CD4-positive, CD25-positive, alpha-beta regulatory T cell (primary cell): ENCODE measurements around the gene CDK5RAP2. TPM values are rescaled to one million over a fixed set of nuclear protein-coding genes. Genes with fewer than 3 reads are reported as not detected.

Source experiments
- ATAC-seq, 2 donors: fragments of 150-1000 bp; cut with Tn5 transposase; one replicate each; pipeline ENCODE4 v1.10.0; 2021; ENCODE audit warnings: low read depth in 2 of 2, moderate number of reproducible peaks in 2 of 2, moderate library complexity in 1 of 2
- DNase-seq, 3 donors: peaks; one replicate each; pipeline versions ENCODE4 v3.0.0 to v3.0.0-alpha.2; 2012 to 2022; ENCODE audit warnings: mixed read lengths in 1 of 3
- H3K27ac ChIP-seq: one replicate; pipeline ENCODE4 v1.7.0; 2013; ENCODE audit warnings: mild to moderate bottlenecking, low read length; ENCODE audit not compliant: insufficient read depth, poor library complexity, severe bottlenecking
- H3K27me3 ChIP-seq: one replicate; pipeline ENCODE4 v1.7.0; 2013; ENCODE audit warnings: low read length; ENCODE audit not compliant: control insufficient read depth, insufficient read depth
- H3K36me3 ChIP-seq: one replicate; pipeline ENCODE4 v1.7.0; 2013; ENCODE audit warnings: mild to moderate bottlenecking, low read length, moderate library complexity; ENCODE audit not compliant: control insufficient read depth, insufficient read depth
- H3K4me1 ChIP-seq: 2 replicates; pipeline ENCODE4 v1.7.0; 2013; ENCODE audit warnings: mild to moderate bottlenecking, low read length; ENCODE audit not compliant: insufficient read depth, control insufficient read depth, poor library complexity, severe bottlenecking
- H3K4me3 ChIP-seq: one replicate; pipeline ENCODE4 v1.7.0; 2013; ENCODE audit warnings: low read depth, mild to moderate bottlenecking, low read length, moderate library complexity
- H3K9me3 ChIP-seq, 2 experiments: 1 replicate in 1 of 2; 2 replicates in 1 of 2; pipeline ENCODE4 v1.7.0; 2013; ENCODE audit warnings: low read length in 2 of 2, mild to moderate bottlenecking in 1 of 2, moderate library complexity in 1 of 2; ENCODE audit not compliant: control insufficient read depth in 2 of 2
- H3K27ac Mint-ChIP-seq, 3 donors: one replicate each; pipeline ENCODE4 v1.8.0; 2020 to 2022; ENCODE audit warnings: mild to moderate bottlenecking in 3 of 3, mixed read lengths in 3 of 3, moderate library complexity in 2 of 3
- H3K27me3 Mint-ChIP-seq: one replicate; pipeline ENCODE4 v1.8.0; 2022; ENCODE audit warnings: mild to moderate bottlenecking, mixed read lengths
- H3K36me3 Mint-ChIP-seq: one replicate; pipeline ENCODE4 v1.8.0; 2020; ENCODE audit warnings: mixed read lengths
- H3K4me1 Mint-ChIP-seq, 4 donors: one replicate each; pipeline ENCODE4 v1.8.0; 2020 to 2022; ENCODE audit warnings: mixed read lengths in 4 of 4, mild to moderate bottlenecking in 1 of 4
- H3K4me3 Mint-ChIP-seq, 4 donors: one replicate each; pipeline ENCODE4 v1.8.0; 2020 to 2022; ENCODE audit warnings: mild to moderate bottlenecking in 4 of 4, mixed read lengths in 4 of 4, moderate library complexity in 3 of 4
- H3K9me3 Mint-ChIP-seq, 7 donors: one replicate each; pipeline ENCODE4 v1.8.0; 2020 to 2022; ENCODE audit warnings: mixed read lengths in 7 of 7, mild to moderate bottlenecking in 3 of 7, moderate library complexity in 2 of 7
- polyA plus RNA-seq, 4 donors: library from polyadenylated mRNA; unstranded; fragments of 300-500 nt; fragmentation: Illumina TruSeq; gene quantifications; one replicate each; pipeline ENCODE4 v1.2.3, GENCODE V29; 2021
- total RNA-seq: library from RNA; stranded (reverse); gene quantifications from one replicate; pipeline ENCODE4 v1.2.3, GENCODE V29; 2022

Gene CDK5RAP2
- total and polyA plus RNA-seq, 5 donors from 2014 or later: 14.6 to 64.5 (median 16.9) TPM

DNA sequence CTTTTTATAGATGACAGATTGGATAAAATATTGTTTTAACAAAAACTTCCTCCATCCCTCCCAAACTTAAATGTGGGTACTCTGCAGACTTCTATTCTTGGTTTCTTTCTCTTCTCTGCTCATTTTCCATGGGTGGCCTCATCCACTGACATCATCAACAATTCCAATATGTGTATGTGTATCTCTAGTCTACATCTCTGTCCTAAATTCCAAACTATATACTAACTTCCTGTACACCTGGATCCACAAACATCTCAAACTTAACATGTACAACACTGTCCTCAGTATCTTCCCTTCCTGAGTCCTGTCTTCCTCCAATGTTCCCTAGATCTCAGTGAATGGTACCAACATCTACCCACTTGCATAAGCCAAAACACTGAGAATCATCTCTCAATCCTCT lies 28.5 kb upstream of the CDK5RAP2 start:
- peaks cover 47% of the 10 kb centered on the region for H3K36me3 ChIP-seq
- no peaks in the 10 kb centered on the region for H3K4me1 ChIP-seq
- Mint-ChIP-seq H3K4me3 (no peak overlapping the region), H3K36me3 (peaks cover 30% of the 10 kb centered on the region), H3K9me3 (no peaks in the 10 kb centered on the region), H3K4me1 (no peaks in the 10 kb centered on the region), H3K27ac (peak overlapping the region in 2 of 3 donors; percentile 1 to 94), H3K27me3 (no peaks in the 10 kb centered on the region)
- no peak overlapping the region for H3K27ac ChIP-seq
- no peaks in the 10 kb centered on the region for H3K9me3 ChIP-seq
- DNase-seq (no peak), ATAC-seq (no peak)
- H3K27me3 ChIP-seq: no peaks in the 10 kb centered on the region
- no peak overlapping the region for H3K4me3 ChIP-seq

DNA sequence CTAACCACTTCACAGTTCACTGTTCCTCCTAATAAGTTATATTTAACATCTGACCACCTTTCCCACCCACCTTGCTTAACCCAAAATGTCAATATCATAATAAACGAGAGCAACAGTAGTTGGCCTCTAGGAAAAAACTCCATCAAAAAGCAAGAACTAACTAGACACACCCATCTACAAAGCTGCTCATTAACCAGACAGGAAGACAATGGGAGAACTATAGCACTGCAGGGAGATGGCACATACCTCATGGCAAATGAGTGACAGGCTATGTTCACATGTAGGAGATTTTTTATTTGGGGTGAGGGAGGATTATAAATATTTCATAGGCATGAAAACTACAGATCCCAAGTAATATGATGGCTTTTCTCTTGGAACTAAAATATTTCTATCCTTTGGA lies 23.6 kb upstream of the CDK5RAP2 start:
- Mint-ChIP-seq H3K4me3 (no peak overlapping the region), H3K27me3 (no peaks in the 10 kb centered on the region), H3K4me1 (no peaks in the 10 kb centered on the region), H3K36me3 (peaks cover 23% of the 10 kb centered on the region), H3K9me3 (no peaks in the 10 kb centered on the region), H3K27ac (no peak overlapping the region)
- Histone ChIP-seq H3K9me3 (no peaks in the 10 kb centered on the region), H3K27me3 (no peaks in the 10 kb centered on the region), H3K27ac (no peak overlapping the region), H3K4me1 (no peaks in the 10 kb centered on the region), H3K4me3 (no peak overlapping the region), H3K36me3 (peaks cover 37% of the 10 kb centered on the region)
- ATAC-seq: no peak
- no peak for DNase-seq

DNA sequence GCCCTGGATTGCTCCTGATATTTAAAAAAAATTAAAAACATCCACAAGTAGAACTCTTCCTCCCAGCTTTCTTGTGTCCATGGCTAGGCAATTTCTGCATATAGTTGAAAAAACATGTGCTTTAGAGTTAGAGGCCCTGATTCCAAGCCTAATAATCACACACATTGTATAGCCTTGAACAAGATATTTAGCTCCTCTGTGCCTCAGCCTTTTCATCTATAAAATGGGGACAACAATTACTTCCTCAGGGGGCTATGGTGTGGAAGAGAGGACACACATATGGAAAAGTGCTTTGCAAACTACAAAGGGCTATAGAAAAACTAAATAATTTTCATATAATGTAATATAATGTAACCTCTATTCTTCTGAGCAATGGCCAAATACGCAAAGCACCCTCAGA lies 23.0 kb upstream of the CDK5RAP2 start:
- no peak overlapping the region for H3K27ac Mint-ChIP-seq
- no peaks in the 10 kb centered on the region for H3K27me3 Mint-ChIP-seq
- no peak for DNase-seq
- Histone ChIP-seq H3K4me1 (no peaks in the 10 kb centered on the region), H3K27me3 (no peaks in the 10 kb centered on the region), H3K36me3 (peaks cover 33% of the 10 kb centered on the region), H3K9me3 (no peaks in the 10 kb centered on the region), H3K27ac (no peak overlapping the region), H3K4me3 (no peak overlapping the region)
- no peak for ATAC-seq
- no peaks in the 10 kb centered on the region for H3K9me3 Mint-ChIP-seq
- peaks cover 19% of the 10 kb centered on the region for H3K36me3 Mint-ChIP-seq
- no peaks in the 10 kb centered on the region for H3K4me1 Mint-ChIP-seq
- no peak overlapping the region for H3K4me3 Mint-ChIP-seq

DNA sequence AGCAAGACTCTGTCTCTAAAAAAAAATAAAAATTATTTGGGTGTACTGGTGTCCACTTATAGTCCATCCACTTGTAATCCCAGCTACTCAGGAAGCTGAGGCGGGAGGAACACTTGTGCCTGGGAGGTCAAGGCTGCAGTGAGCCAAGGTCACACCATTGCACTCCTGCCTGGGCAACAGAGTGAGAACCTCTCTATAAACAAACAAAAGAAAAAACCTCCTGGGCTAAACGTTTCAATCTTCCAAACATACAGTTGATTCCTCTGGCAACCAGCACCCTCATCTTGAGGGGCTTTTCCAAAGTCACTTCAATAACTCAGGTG lies 13.9 kb upstream of the CDK5RAP2 start:
- Histone ChIP-seq H3K27me3 (no peaks in the 10 kb centered on the region), H3K36me3 (no peaks in the 10 kb centered on the region), H3K4me3 (no peak overlapping the region), H3K9me3 (no peaks in the 10 kb centered on the region), H3K27ac (no peak overlapping the region), H3K4me1 (no peaks in the 10 kb centered on the region)
- peaks cover 0 to 2% (median 0%) of the 10 kb centered on the region in 7 donors for H3K9me3 Mint-ChIP-seq
- no peak for ATAC-seq
- H3K4me3 Mint-ChIP-seq: no peak overlapping the region
- H3K4me1 Mint-ChIP-seq: no peaks in the 10 kb centered on the region
- no peak for DNase-seq
- peaks cover 12% of the 10 kb centered on the region for H3K27me3 Mint-ChIP-seq
- H3K36me3 Mint-ChIP-seq: no peaks in the 10 kb centered on the region
- H3K27ac Mint-ChIP-seq: no peak overlapping the region

DNA sequence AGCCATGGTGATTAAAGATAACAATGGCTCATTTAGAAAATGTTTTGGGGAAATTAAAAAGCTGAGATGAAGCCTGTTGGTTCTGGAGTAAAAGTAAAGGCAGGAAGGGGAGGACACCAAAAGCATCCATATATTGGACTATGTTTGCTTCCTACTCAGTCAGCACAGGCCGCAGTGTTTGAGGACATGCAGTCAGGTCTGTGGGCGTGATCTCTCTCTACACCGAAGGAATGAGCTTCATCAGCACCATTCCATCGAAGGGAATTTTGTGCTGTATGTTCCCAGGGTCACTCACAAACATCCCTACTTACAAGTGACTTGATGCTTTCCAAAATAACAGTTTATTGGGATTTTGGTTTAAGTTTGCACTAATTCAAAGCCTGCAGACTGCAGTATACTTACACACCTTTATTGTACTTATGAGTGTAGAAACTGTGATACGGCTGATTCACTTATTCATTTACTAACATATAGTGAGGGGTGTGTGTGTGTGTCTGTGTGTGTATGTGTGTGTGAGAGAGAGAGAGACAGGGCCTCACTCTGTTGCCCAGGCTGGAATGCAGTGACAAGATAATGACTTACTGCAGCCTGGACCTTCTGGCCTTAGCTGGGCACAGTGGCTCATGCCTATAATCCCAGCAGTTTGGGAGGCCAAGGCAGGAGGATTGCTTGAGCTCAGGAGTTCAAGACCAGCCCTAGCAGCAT lies 13.4 kb upstream of the CDK5RAP2 start:
- DNase-seq (no peak), ATAC-seq (no peak)
- Mint-ChIP-seq H3K9me3 (peaks cover 0 to 2% (median 0%) of the 10 kb centered on the region in 7 donors), H3K27me3 (peaks cover 12% of the 10 kb centered on the region), H3K27ac (no peak overlapping the region), H3K4me3 (no peak overlapping the region), H3K4me1 (no peaks in the 10 kb centered on the region), H3K36me3 (no peaks in the 10 kb centered on the region)
- no peaks in the 10 kb centered on the region for H3K27me3 ChIP-seq
- no peaks in the 10 kb centered on the region for H3K36me3 ChIP-seq
- H3K4me3 ChIP-seq: no peak overlapping the region
- H3K4me1 ChIP-seq: no peaks in the 10 kb centered on the region
- H3K9me3 ChIP-seq: no peaks in the 10 kb centered on the region
- H3K27ac ChIP-seq: no peak overlapping the region

DNA sequence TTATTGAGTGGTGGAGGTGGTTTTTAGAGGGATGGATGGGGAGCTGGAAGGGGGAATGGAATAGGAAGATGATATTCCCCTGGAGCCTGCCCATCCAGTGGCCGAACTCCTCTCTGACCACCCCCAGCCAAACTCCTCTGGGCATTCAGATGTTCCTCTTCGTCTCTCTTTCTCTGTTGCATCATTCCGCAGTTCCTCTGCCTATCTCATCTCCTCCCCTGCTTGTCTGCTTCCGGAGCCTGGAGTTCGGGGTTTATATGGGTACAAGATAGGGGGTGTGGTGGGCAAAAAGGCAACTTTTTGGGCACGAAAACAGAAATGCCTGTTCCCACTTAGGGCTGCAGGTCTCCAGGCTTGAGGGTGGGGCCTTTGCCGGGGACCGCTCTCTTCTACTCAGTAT lies 12.2 kb upstream of the CDK5RAP2 start:
- H3K27ac Mint-ChIP-seq: no peak overlapping the region
- no peaks in the 10 kb centered on the region for H3K27me3 ChIP-seq
- no peaks in the 10 kb centered on the region for H3K36me3 ChIP-seq
- no peak overlapping the region for H3K4me3 Mint-ChIP-seq
- no peak overlapping the region for H3K4me3 ChIP-seq
- H3K27ac ChIP-seq: no peak overlapping the region
- H3K9me3 Mint-ChIP-seq: peaks cover 0 to 2% (median 0%) of the 10 kb centered on the region in 7 donors
- H3K27me3 Mint-ChIP-seq: peaks cover 15% of the 10 kb centered on the region
- no peaks in the 10 kb centered on the region for H3K9me3 ChIP-seq
- H3K36me3 Mint-ChIP-seq: no peaks in the 10 kb centered on the region
- ATAC-seq: no peak
- DNase-seq: no peak
- no peaks in the 10 kb centered on the region for H3K4me1 ChIP-seq
- no peaks in the 10 kb centered on the region for H3K4me1 Mint-ChIP-seq

DNA sequence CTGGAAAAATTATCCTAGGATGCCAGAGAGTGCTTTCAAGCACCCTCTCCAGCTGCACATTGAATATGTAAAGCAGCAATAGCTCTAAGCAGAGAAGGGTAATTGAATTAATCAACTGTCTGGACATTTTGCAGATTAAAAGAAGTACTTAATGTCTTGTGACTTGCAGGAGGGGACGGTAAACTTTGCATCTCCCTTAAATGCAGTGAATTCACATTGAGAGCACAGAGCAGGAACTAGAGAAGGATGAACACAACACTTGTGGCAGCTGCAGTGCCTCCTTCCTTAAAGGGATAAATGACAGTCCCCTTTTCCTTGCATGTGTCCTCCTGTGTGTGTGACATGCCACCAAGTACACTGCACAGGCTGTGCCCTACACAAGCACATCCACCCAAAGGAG lies 7.4 kb upstream of the CDK5RAP2 start:
- H3K36me3 ChIP-seq: no peaks in the 10 kb centered on the region
- DNase-seq: no peak
- H3K27me3 Mint-ChIP-seq: peaks cover 7% of the 10 kb centered on the region
- H3K4me1 Mint-ChIP-seq: peaks cover 0 to 15% (median 4%) of the 10 kb centered on the region in 4 donors
- H3K27me3 ChIP-seq: no peaks in the 10 kb centered on the region
- no peak overlapping the region for H3K27ac Mint-ChIP-seq
- H3K4me3 Mint-ChIP-seq: no peak overlapping the region
- no peaks in the 10 kb centered on the region for H3K36me3 Mint-ChIP-seq
- no peak overlapping the region for H3K27ac ChIP-seq
- peaks cover 0 to 2% (median 0%) of the 10 kb centered on the region in 7 donors for H3K9me3 Mint-ChIP-seq
- no peaks in the 10 kb centered on the region for H3K9me3 ChIP-seq
- H3K4me3 ChIP-seq: no peak overlapping the region
- peaks cover 6% of the 10 kb centered on the region for H3K4me1 ChIP-seq
- ATAC-seq: no peak

DNA sequence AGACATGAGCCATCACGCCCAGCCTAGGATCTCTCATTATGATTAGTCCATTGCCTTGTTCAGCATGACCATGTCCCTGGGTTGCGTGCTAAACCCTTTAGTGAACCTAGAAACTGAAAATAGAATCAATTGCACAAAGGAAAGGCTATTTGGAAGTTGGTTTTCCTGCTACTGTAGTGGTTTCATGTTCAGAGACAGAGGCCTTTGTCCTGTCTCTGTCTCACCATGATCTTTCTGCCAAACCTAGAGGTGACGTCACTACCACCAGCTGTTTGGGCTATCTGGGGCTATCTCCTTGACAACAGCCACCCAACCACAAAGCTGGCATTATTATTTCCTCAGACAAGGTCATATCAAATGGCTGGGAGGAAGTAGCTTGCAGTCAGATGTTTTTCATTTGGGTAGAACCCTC lies 4.0 kb upstream of the CDK5RAP2 start:
- DNase-seq (peak; percentile 32 to 83 (median 56)), ATAC-seq (peak; percentile 13 to 23)
- H3K4me1 Mint-ChIP-seq: peaks cover 6 to 43% (median 16%) of the 10 kb centered on the region in 4 donors
- Histone ChIP-seq H3K27me3 (no peaks in the 10 kb centered on the region), H3K27ac (no peak overlapping the region), H3K4me3 (peak overlapping the region; percentile 1), H3K9me3 (no peaks in the 10 kb centered on the region), H3K4me1 (peaks cover 20% of the 10 kb centered on the region), H3K36me3 (no peaks in the 10 kb centered on the region)
- peaks cover 3% of the 10 kb centered on the region for H3K36me3 Mint-ChIP-seq
- H3K27ac Mint-ChIP-seq: peak overlapping the region in 2 of 3 donors; percentile 59 to 64
- peaks cover 7% of the 10 kb centered on the region for H3K27me3 Mint-ChIP-seq
- peak overlapping the region in 1 of 4 donors; percentile 67 for H3K4me3 Mint-ChIP-seq
- peaks cover 0 to 1% (median 0%) of the 10 kb centered on the region in 7 donors for H3K9me3 Mint-ChIP-seq
